ENCODE measurements around the gene CHEK2.
"Not testable (repeated sequence)": the region's sequence is repeated elsewhere in the genome, so short reads cannot be mapped to it uniquely, and the experiment has no call there.

CHEK2 gene

DNA sequence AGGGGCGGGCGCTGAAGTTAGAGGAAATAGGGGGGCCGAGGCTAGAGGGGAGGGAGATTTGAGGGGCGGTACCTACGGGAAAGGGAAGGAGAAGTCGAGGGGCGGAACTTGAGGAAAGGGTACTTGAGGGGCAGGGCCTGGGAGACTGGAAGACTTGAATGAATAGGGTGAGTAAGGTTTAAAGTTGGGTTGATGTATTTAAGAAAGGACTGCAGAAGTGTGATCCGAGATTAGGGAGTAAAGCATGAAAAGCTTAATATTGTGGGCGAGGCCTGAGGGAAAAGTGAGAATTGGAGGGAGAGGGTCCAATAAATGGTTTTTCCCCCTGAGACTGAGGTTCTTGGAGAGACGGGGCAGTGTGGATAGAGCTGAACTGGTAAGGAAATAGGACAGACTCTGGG lies 942 bp upstream of the CHEK2 start:
- peak overlapping the region; percentile 73 for H3K27ac ChIP-seq (ENCODE audit: poor library complexity, severe bottlenecking)
- ATAC-seq (ENCODE audit: low read depth) = no peak
- peak overlapping the region; percentile 84 for H3K4me3 ChIP-seq (ENCODE audit: severe bottlenecking)
- H3K4me1 ChIP-seq (ENCODE audit: insufficient read depth, poor library complexity, severe bottlenecking) = no peaks in the 10 kb centered on the region
- no peaks in the 10 kb centered on the region for H3K9me3 ChIP-seq (ENCODE audit: severe bottlenecking)
- no peaks in the 10 kb centered on the region for H3K27me3 ChIP-seq (ENCODE audit: insufficient read depth, poor library complexity, severe bottlenecking)
- DNase-seq (ENCODE audit: low spot score) = no peak
- peaks cover 40% of the 10 kb centered on the region for H3K36me3 ChIP-seq (ENCODE audit: low read depth)
- TF ChIP-seq, protein P1, sequence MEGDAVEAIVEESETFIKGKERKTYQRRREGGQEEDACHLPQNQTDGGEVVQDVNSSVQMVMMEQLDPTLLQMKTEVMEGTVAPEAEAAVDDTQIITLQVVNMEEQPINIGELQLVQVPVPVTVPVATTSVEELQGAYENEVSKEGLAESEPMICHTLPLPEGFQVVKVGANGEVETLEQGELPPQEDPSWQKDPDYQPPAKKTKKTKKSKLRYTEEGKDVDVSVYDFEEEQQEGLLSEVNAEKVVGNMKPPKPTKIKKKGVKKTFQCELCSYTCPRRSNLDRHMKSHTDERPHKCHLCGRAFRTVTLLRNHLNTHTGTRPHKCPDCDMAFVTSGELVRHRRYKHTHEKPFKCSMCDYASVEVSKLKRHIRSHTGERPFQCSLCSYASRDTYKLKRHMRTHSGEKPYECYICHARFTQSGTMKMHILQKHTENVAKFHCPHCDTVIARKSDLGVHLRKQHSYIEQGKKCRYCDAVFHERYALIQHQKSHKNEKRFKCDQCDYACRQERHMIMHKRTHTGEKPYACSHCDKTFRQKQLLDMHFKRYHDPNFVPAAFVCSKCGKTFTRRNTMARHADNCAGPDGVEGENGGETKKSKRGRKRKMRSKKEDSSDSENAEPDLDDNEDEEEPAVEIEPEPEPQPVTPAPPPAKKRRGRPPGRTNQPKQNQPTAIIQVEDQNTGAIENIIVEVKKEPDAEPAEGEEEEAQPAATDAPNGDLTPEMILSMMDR (IDR thresholded peaks at IDR 0.05; ENCODE audit: poor library complexity, severe bottlenecking) = no peak

DNA sequence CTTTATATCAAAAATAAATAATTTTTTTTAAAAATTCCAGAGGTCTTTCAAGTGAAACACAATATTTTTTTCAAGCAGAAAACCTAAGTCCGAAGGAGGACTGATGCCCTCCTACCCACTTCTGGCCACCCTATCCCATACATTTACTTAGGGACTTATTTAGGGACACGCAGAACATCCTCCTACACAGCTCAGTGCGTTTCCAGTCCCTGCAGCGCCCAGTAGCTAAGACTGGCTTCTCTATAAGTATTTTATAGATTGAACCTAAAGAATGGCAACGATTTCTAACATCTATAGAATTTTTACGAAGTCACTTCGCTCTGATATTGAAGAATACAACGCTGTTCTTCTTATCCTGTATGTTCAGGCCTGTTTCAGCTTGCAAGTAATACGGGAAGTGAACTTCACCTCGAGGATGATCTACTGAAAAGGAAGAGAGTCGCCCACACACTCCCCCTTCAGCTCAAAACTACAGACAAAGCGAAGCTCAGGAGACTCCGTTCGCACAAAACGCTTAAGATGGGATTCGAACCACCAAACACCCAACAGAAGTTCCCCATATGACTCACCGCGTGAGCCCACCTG lies 328 bp downstream of the CHEK2 start:
- TF ChIP-seq, protein P1 (IDR thresholded peaks at IDR 0.05; ENCODE audit: poor library complexity, severe bottlenecking) = no peak
- ATAC-seq (ENCODE audit: low read depth) (no peak), DNase-seq (ENCODE audit: low spot score) (no peak)
- Histone ChIP-seq H3K9me3 (ENCODE audit: severe bottlenecking) (no peaks in the 10 kb centered on the region), H3K27me3 (ENCODE audit: insufficient read depth, poor library complexity, severe bottlenecking) (no peaks in the 10 kb centered on the region), H3K4me1 (ENCODE audit: insufficient read depth, poor library complexity, severe bottlenecking) (no peaks in the 10 kb centered on the region), H3K36me3 (ENCODE audit: low read depth) (peaks cover 34% of the 10 kb centered on the region), H3K27ac (ENCODE audit: poor library complexity, severe bottlenecking) (peak overlapping the region; percentile 73), H3K4me3 (ENCODE audit: severe bottlenecking) (peak overlapping the region; percentile 84)

DNA sequence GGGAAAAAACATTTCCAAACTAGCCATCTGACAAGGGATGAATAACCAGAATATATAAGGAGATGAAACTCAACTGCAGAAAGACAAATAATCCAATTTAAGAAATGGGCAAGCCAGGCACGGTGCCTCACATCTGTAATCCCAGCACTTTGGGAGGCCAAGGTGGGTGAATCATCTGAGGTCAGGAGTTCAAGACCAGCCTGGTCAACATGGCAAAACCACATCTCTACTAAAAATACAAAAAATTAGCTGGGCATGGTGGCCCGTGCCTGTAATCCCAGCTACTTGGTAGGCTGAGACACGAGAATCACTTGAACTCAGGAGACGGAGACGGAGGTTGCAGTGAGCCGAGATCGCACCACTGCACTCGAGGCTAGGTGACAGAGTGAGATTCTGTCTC lies 2.7 kb downstream of the CHEK2 start:
- H3K27me3 ChIP-seq (ENCODE audit: insufficient read depth, poor library complexity, severe bottlenecking); ATAC-seq (ENCODE audit: low read depth); H3K4me3 ChIP-seq (ENCODE audit: severe bottlenecking); H3K9me3 ChIP-seq (ENCODE audit: severe bottlenecking); H3K4me1 ChIP-seq (ENCODE audit: insufficient read depth, poor library complexity, severe bottlenecking); H3K27ac ChIP-seq (ENCODE audit: poor library complexity, severe bottlenecking); DNase-seq (ENCODE audit: low spot score): not testable (repeated sequence)
- H3K36me3 ChIP-seq (ENCODE audit: low read depth) = peaks cover 23% of the 10 kb centered on the region

DNA sequence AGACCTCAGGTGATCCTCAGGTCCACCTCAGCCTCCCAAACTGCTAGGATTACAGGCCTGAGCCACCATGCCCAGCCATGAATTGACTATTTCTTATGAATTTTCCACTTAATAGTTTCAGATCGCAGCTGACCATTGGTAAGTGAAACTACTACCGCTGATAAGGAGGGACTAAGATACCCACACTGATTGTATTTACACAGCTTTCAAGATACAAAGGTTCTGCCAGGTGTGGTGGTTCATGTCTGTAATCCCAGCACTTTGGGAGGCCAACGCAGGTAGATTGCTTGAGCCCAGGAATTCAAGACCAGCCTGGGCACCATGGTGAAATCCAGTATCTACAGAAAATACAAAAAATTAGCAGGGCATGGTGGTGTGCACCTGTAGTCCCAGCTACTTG lies 3.9 kb downstream of the CHEK2 start:
- no peak overlapping the region for H3K4me3 ChIP-seq (ENCODE audit: severe bottlenecking)
- no peaks in the 10 kb centered on the region for H3K4me1 ChIP-seq (ENCODE audit: insufficient read depth, poor library complexity, severe bottlenecking)
- ATAC-seq (ENCODE audit: low read depth) (no peak), DNase-seq (ENCODE audit: low spot score) (no peak)
- no peaks in the 10 kb centered on the region for H3K9me3 ChIP-seq (ENCODE audit: severe bottlenecking)
- no peaks in the 10 kb centered on the region for H3K27me3 ChIP-seq (ENCODE audit: insufficient read depth, poor library complexity, severe bottlenecking)
- no peak overlapping the region for H3K27ac ChIP-seq (ENCODE audit: poor library complexity, severe bottlenecking)
- TF ChIP-seq, protein P1 (IDR thresholded peaks at IDR 0.05; ENCODE audit: poor library complexity, severe bottlenecking) = no peak
- peaks cover 31% of the 10 kb centered on the region for H3K36me3 ChIP-seq (ENCODE audit: low read depth)

DNA sequence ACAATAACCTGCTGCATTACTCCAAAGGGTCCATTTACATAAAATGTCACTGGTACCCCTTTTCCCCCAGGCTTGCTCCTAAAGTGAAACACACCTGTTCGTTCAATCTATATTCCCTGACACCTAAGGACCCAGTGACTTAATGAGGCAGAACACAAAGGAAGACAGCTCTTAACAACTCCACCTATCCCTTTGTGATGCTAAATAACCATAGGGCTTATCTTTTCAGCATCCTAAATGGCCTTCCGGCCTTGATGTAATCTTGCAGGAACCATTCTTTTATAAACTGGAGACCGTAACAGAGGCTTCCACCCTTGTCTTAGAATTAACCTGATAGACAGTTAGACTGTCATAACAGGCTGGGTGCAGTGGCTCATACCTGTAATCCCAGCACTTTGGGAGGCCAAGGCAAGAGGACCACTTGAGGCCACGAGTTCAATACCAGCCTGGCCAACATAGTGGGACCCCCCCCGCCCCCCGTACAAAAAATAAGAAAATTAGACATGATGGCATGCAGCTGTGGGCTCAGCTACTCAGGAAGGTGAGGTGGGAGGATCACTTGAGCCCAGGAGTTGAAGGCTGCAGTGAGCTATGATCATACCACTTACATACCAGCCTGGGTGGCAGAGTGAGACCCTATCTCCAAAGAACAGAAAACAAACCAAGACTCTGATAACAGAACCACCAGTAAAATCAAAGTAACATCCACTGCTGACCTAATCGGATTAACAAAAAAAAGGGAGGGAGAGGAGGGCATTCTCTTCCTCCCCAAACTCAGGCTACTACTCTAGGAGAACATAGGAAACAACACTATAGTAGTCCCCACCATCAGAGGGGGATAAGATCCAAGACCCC lies 5.1 kb downstream of the CHEK2 start:
- no peak overlapping the region for H3K27ac ChIP-seq (ENCODE audit: poor library complexity, severe bottlenecking)
- ATAC-seq (ENCODE audit: low read depth) (no peak), DNase-seq (ENCODE audit: low spot score) (no peak)
- TF ChIP-seq, protein P1 (IDR thresholded peaks at IDR 0.05; ENCODE audit: poor library complexity, severe bottlenecking) = no peak
- H3K4me3 ChIP-seq (ENCODE audit: severe bottlenecking) = no peak overlapping the region
- no peaks in the 10 kb centered on the region for H3K4me1 ChIP-seq (ENCODE audit: insufficient read depth, poor library complexity, severe bottlenecking)
- no peaks in the 10 kb centered on the region for H3K27me3 ChIP-seq (ENCODE audit: insufficient read depth, poor library complexity, severe bottlenecking)
- no peaks in the 10 kb centered on the region for H3K9me3 ChIP-seq (ENCODE audit: severe bottlenecking)
- H3K36me3 ChIP-seq (ENCODE audit: low read depth) = peaks cover 39% of the 10 kb centered on the region
